HG02884 (cell line): ENCODE results near the gene ZNF165.
"Not testable (repeated sequence)": the region's sequence is repeated elsewhere in the genome, so short reads cannot be mapped to it uniquely, and the experiment has no call there.

ENCODE experiments used
- ATAC-seq: cut with Tn5 transposase; IDR thresholded peaks from one replicate; pipeline ENCODE4 v1.9.1; 2021; ENCODE audit warnings: mild to moderate bottlenecking, moderate library complexity; ENCODE audit not compliant: unreplicated experiment

ZNF165 gene

DNA sequence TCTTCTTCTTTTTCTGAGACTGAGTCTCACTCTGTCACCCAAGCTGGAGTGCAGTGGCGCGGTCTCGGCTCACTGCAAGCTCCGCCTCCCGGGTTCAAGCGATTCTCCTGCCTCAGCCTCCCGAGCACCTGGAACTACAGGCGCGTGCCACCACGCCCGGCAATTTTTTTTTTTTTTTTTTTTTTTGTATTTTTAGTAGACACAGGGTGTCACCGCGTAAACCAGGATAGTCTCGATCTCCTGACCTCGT lies at the start of gene ZNF165:
TSS of gene ZNF165 (plus strand) at position 188 of the 250 bp plus-strand sequence. CDS start 4,913 bp downstream, outside the sequence.
- not testable (repeated sequence) for ATAC-seq

- no peak for ATAC-seq
Measured at GRCh38 chr6:28053584-28053983, 26.8 kb upstream of the ZNF165 start.

GRCh38 chr6:28060405-28060804 lies 20.0 kb upstream of the ZNF165 start:
- no peak for ATAC-seq

GRCh38 chr6:28064272-28064671 lies 16.1 kb upstream of the ZNF165 start:
- no peak for ATAC-seq

- no peak for ATAC-seq
Measured at GRCh38 chr6:28068067-28068466, 12.3 kb upstream of the ZNF165 start.

GRCh38 chr6:28070968-28071367 lies 9.4 kb upstream of the ZNF165 start:
- not testable (repeated sequence) for ATAC-seq

GRCh38 chr6:28078050-28078449 lies 2.3 kb upstream of the ZNF165 start:
- ATAC-seq: no peak

GRCh38 chr6:28078836-28079235 lies 1.5 kb upstream of the ZNF165 start:
- no peak for ATAC-seq

DNA sequence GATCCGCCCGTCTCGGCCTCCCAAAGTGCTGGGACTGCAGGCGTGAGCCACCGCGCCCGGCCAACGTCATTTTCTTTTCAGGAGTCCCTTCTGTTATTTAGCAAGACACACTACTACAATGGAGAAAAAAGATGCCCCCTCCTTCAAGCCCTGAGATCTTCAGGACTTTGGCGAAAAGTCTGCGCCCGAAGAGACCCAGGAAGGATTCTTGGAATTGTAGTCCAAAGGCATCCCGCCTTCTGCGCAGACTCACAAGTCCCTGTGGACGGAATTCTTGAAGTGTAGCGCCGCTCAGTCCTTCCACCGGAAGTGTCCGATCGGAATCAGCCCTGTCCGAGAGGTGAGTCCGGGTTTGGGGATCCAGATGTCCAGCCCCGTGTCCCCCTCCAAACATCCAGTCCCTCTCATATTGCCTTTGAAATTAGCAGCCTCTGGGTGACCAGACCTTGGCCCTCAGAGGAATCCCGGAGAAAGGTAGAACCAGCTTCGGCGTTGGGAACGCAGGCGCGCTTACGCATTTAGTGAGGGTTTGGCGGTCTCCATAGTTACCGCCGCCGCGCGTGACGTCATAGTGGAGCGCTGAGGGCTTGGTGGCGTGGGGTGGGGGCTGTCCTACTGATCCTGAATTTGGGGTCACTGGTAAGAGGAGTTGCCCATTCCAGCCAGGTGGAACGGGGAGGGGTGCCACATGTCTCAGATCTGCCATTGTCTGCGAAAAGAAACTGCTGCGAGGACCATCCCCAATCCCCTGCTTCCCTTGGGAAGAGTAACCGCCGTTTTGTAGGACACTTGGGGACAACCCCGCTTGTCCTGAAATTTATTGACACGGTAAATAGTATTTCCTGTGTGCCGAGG lies 490 bp downstream of the ZNF165 start:
- peak; percentile 72 for ATAC-seq

- ATAC-seq: peak; percentile 48
Measured at GRCh38 chr6:28081486-28081751, 1.1 kb downstream of the ZNF165 start.

DNA sequence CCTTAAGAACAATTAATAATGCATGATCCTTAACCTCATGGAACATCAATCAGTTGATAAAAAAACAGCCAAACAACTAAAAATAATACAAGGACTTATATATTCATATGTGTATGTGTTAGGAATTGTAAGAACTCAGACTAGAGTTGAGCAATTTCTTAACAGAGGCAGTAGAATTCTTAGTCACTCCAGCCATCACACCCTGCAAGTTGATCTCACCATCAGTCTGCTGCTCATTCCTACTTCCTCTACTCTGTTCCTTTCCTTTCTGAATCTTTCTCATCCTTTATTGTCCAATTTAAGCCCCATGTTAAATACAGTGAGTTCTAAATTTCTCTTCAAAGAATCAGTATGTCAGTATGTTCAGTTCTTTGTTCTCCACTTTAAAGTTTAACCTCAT lies 2.6 kb downstream of the ZNF165 start:
- ATAC-seq: no peak

- no peak for ATAC-seq
Measured at GRCh38 chr6:28089054-28089453, 8.7 kb downstream of the ZNF165 start.

GRCh38 chr6:28090917-28091586 lies 10.7 kb downstream of the ZNF165 start:
- no peak for ATAC-seq

DNA sequence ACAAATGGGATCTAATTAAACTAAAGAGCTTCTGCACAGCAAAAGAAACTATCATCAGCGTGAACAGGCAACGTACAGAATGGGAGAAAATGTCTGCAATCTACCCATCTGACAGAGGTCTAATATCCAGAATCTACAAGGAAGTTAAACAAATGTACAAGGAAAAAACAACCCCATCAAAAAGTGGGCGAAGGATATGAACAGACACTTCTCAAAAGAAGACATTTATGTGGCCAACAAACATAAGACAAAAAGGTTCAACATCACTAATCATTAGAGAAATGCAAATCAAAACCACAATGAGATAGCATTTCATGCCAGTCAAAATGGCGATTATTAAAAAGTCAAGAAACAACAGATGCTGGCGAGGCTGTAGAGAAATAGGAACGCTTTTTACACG lies 21.9 kb downstream of the ZNF165 start:
- not testable (repeated sequence) for ATAC-seq

GRCh38 chr6:28102699-28103098 lies 22.3 kb downstream of the ZNF165 start:
- ATAC-seq: not testable (repeated sequence)

DNA sequence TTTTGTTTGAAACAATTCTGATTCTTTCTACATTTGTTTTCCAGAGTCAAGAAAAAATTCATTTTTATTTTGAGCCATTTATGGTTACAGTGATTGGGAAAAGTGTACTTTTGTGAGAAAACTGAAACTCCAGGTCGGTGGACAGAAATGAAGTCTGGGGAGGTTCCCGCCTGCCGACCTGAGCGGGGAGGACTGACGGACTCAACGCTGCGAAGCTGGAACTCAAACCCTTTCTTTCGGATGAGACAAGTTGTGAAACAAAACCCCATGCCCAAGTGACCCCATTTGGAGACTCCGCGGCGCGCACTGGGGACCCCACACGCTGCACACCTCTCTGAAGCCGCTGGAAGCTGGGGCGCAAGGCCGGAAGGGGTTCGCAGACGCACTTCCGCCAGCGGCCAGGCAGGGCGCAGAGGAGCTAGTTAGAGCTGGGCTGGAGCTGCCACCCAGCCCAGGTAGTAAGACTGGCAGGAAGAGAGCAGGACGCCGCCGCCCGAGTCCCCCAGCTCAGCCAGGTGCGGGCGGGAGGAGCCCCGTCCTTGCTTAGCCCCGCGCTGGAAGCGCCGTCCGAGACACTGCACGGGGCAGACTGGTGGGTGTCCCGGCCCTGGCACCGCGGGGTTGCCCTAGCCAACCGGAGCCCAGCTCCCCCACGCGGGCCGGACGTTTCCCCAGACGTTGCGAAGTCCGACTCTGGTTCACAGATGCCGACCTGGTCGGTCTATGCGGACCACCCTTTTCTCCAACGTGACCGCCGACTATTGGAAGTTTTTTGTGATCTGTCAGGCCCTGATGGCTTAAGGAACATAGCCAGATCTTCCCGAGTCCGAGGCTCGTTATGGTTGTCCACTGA lies 24.2 kb downstream of the ZNF165 start:
- peak; percentile 100 for ATAC-seq

DNA sequence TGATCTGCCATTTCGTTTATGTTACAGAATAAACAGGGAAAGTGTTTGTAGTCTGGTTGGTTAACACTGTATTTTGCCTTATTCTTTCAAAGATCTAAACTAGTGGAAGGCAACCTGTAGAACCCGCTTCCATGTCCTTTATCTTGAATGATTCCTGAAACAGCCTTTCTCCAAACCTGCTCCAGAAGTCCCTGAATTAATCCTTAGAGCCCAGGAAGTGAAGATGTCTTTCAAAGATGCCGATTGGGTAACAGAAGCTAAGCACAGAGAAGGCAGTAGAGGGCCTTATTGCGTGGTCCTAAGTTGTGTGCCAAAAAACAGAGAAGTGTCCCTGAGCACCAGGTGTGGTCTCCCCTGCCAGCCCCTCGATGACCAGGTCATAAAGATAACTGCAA lies 24.9 kb downstream of the ZNF165 start:
- ATAC-seq: peak; percentile 6

DNA sequence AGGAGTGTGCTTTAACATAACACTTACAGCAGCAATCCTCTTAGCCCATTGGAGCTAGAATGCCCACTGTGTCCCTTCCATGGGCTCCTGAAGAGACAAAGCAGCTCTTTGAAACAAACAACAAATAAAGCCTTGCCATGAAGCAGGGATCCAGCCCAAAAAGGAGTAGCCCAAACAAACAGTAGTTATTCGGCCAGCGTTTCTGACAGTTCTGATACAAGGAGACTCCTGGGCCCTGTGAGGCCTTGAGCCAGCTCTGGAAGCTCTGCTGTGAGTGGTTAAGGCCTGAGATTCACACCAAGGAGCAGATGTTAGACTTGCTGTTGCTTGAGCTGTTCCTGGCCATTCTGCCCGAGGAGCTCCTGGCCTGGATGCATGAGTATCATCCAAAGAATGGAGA lies 27.1 kb downstream of the ZNF165 start:
- ATAC-seq: no peak

DNA sequence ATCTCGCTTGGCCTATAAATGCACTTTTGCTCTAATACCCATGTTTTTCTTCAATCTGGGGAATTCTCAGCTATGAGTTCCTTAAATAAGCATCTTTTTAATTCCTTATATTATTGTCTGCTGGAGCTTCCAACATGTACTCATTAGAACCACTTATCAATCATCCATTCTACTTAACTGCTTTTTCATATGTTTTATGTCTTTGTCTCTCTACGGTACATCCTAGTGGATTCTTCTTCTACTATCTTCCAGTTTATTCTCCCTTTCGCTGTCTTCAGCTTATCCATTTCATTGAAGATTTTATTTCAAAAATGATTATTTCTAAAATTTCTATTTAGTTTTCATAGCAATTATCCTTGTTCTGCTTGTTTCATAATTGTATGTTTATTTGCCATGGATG lies 31.6 kb downstream of the ZNF165 start:
- no peak for ATAC-seq

DNA sequence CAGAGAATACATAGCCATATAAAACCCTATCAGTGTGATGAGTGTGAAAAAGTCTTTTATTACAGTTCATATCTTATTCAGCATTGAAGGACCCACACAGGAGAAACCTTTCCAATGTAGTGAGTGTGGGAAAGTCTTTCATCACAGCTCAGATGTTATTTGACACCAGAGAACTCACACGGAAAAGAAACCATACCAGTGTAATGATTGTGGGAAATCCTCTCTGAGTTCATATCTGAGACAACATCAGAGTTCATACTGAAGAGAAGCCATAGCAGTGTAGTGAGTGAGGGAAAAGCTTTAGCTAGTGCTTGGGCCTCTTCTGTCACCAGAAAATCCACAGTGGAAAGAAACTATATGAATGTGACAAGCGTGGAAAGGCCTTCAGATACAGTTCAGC lies 35.4 kb downstream of the ZNF165 start:
- ATAC-seq: no peak

GRCh38 chr6:28117386-28118050 lies 37.1 kb downstream of the ZNF165 start:
- ATAC-seq: no peak
